WTC11 (cell line): ENCODE data around the gene MRGPRF.

Source experiments
- CTCF ChIP-seq: fragments of 200-600 bp; IDR thresholded peaks from 2 replicates; pipeline ENCODE4 v1.8.0; 2022; ENCODE audit warnings: antibody characterized with exemption
- ELF4 ChIP-seq: sonication (generic); formaldehyde crosslinking; IDR thresholded peaks from 2 replicates; pipeline ENCODE4 v1.8.1; 2022; ENCODE audit warnings: low read depth, mild to moderate bottlenecking, moderate library complexity, missing genetic modification reagents
- FOXP4 ChIP-seq: sonication (generic); formaldehyde crosslinking; IDR thresholded peaks from 2 replicates; pipeline ENCODE4 v1.8.0; 2022; ENCODE audit warnings: mild to moderate bottlenecking, missing genetic modification reagents
- MLX ChIP-seq: sonication (generic); formaldehyde crosslinking; IDR thresholded peaks from 2 replicates; pipeline ENCODE4 v1.8.1; 2023; ENCODE audit warnings: mild to moderate bottlenecking, missing genetic modification reagents, moderate library complexity
- NR3C1 ChIP-seq: sonication (generic); formaldehyde crosslinking; conservative IDR thresholded peaks from 2 replicates; pipeline ENCODE4 v1.8.1; 2023; ENCODE audit warnings: low read depth, mild to moderate bottlenecking, missing genetic modification reagents
- USF1 ChIP-seq: sonication (generic); formaldehyde crosslinking; IDR thresholded peaks from 2 replicates; pipeline ENCODE4 v1.8.0; 2022; ENCODE audit warnings: mild to moderate bottlenecking, missing genetic modification reagents
- USF2 ChIP-seq: sonication (generic); formaldehyde crosslinking; IDR thresholded peaks from 2 replicates; pipeline ENCODE4 v1.8.1; 2023; ENCODE audit warnings: mild to moderate bottlenecking, missing genetic modification reagents, moderate library complexity
- ZNF121 ChIP-seq: sonication (generic); formaldehyde crosslinking; IDR thresholded peaks from 2 replicates; pipeline ENCODE4 v1.8.0; 2023; ENCODE audit warnings: missing genetic modification reagents
- ZNF232 ChIP-seq: sonication (generic); formaldehyde crosslinking; IDR thresholded peaks from 2 replicates; pipeline ENCODE4 v1.8.0; 2022; ENCODE audit warnings: mild to moderate bottlenecking, missing genetic modification reagents
- TF ChIP-seq, protein P1 (sequence below): fragments of 250-450 bp; sonication (Bioruptor Pico); conservative IDR thresholded peaks from 2 replicates; pipeline ENCODE4 v1.9.0; 2021; ENCODE audit warnings: mild to moderate bottlenecking
- TF ChIP-seq, protein P2 (sequence below): sonication (generic); formaldehyde crosslinking; IDR thresholded peaks from 2 replicates; pipeline ENCODE4 v1.8.1; 2022; ENCODE audit warnings: low read depth, mild to moderate bottlenecking, moderate library complexity, missing genetic modification reagents, borderline replicate concordance

- no peak for TF ChIP-seq ZNF232 (CRISPR knock-in tag)
- no peak for TF ChIP-seq CTCF
- no peak for TF ChIP-seq USF1 (CRISPR knock-in tag)
- no peak for TF ChIP-seq NR3C1 (CRISPR knock-in tag)
- TF ChIP-seq, protein P1, sequence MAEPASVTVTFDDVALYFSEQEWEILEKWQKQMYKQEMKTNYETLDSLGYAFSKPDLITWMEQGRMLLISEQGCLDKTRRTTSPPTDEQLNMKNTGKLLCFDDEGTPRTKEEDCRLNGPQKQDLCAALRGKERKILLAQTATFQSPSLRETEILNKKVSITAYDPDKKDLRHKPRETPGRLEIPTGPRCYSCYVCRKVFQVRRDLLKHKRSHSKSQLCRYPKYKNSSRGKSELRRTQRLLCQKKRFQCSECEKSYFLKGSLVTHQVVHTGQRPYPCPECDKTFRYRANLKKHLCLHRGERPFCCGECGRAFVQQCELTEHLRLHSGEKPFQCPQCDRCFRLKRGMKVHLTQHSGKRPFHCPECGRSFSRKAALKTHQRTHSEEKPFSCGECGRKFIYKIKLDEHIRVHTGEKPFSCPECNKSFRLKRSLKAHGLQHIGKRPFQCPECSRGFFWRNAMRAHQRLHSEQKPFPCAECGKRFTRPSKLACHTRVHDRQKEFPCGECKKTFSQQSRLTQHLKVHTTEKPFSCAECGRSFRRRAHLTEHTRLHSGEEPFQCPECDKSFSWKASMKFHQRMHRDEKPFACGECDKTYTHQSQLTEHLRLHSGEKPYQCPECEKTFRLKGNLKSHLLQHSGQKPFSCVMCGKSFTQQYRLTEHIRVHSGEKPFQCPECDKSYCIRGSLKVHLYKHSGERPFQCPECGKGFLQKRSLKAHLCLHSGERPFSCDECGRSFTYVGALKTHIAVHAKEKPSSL (CRISPR knock-in tag), result no peak
- no peak for TF ChIP-seq USF2 (CRISPR knock-in tag)
- TF ChIP-seq MLX (CRISPR knock-in tag), result no peak
- no peak for TF ChIP-seq ELF4 (CRISPR knock-in tag)
- no peak for TF ChIP-seq FOXP4 (CRISPR knock-in tag)
- TF ChIP-seq ZNF121 (CRISPR knock-in tag), result no peak
- TF ChIP-seq, protein P2, sequence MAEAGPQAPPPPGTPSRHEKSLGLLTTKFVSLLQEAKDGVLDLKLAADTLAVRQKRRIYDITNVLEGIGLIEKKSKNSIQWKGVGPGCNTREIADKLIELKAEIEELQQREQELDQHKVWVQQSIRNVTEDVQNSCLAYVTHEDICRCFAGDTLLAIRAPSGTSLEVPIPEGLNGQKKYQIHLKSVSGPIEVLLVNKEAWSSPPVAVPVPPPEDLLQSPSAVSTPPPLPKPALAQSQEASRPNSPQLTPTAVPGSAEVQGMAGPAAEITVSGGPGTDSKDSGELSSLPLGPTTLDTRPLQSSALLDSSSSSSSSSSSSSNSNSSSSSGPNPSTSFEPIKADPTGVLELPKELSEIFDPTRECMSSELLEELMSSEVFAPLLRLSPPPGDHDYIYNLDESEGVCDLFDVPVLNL (CRISPR knock-in tag), result no peak
These were observed 20.2 kb downstream of the MRGPRF start for GRCh38 chr11:68992743-68993255.
